HCT116 (cell line): ENCODE data around the gene IQCC. TPM values are rescaled to one million over a fixed set of nuclear protein-coding genes. Genes with fewer than 3 reads are reported as not detected.
A peak's percentile ranks its signal among the peaks of the same experiment; 100 is the strongest.

Source experiments
- CBX3 ChIP-seq: IDR thresholded peaks from 2 replicates; pipeline ENCODE4 v1.6.1; 2012; ENCODE audit warnings: low read depth
- ELF1 ChIP-seq: IDR thresholded peaks from 2 replicates; pipeline ENCODE4 v1.6.1; 2012; ENCODE audit warnings: low read depth, borderline replicate concordance
- EZH2 ChIP-seq: fragments of 200-600 bp; sonication (generic); IDR thresholded peaks from 2 replicates; pipeline ENCODE4 v1.6.1; 2017; ENCODE audit warnings: antibody characterized with exemption, mixed run types
- EZH2phosphoT487 ChIP-seq: fragments of 200-600 bp; IDR thresholded peaks from 2 replicates; pipeline ENCODE4 v1.6.1; 2018; ENCODE audit warnings: antibody characterized with exemption, borderline replicate concordance
- FOSL1 ChIP-seq: IDR thresholded peaks from 2 replicates; pipeline ENCODE4 v1.6.1; 2012; ENCODE audit warnings: low read depth
- JUND ChIP-seq: IDR thresholded peaks from 2 replicates; pipeline ENCODE4 v1.6.1; 2012
- RAD21 ChIP-seq: IDR thresholded peaks from 2 replicates; pipeline ENCODE4 v1.6.1; 2012; ENCODE audit warnings: low read depth, mild to moderate bottlenecking
- REST ChIP-seq: IDR thresholded peaks from 2 replicates; pipeline ENCODE4 v1.6.1; 2012; ENCODE audit warnings: low read depth
- SIN3A ChIP-seq: IDR thresholded peaks from 2 replicates; pipeline ENCODE4 v1.6.1; 2012; ENCODE audit warnings: low read depth
- SP1 ChIP-seq: IDR thresholded peaks from 2 replicates; pipeline ENCODE4 v1.6.1; 2012; ENCODE audit warnings: low read depth
- SRF ChIP-seq: IDR thresholded peaks from 2 replicates; pipeline ENCODE4 v1.6.1; 2012; ENCODE audit warnings: low read depth
- YY1 ChIP-seq: IDR thresholded peaks from 2 replicates; pipeline ENCODE4 v1.6.1; 2011; ENCODE audit warnings: low read length, low read depth, moderate library complexity, mild to moderate bottlenecking; ENCODE audit not compliant: insufficient replicate concordance; ENCODE audit errors: extremely low read depth
- ZNF274 ChIP-seq: fragments of 200-500 bp; sonication (Bioruptor generic); IDR thresholded peaks from 2 replicates; pipeline ENCODE4 v1.6.1; 2014; ENCODE audit warnings: mild to moderate bottlenecking, low read depth, low read length, inconsistent platforms
- total RNA-seq: library from RNA; stranded (reverse); gene quantifications from one replicate; pipeline ENCODE4 v1.2.1, GENCODE V29; 2021; ENCODE audit not compliant: unreplicated experiment

The IQCC gene
- total RNA-seq, 1 experiment from 2014 or later = 4.7 TPM

DNA sequence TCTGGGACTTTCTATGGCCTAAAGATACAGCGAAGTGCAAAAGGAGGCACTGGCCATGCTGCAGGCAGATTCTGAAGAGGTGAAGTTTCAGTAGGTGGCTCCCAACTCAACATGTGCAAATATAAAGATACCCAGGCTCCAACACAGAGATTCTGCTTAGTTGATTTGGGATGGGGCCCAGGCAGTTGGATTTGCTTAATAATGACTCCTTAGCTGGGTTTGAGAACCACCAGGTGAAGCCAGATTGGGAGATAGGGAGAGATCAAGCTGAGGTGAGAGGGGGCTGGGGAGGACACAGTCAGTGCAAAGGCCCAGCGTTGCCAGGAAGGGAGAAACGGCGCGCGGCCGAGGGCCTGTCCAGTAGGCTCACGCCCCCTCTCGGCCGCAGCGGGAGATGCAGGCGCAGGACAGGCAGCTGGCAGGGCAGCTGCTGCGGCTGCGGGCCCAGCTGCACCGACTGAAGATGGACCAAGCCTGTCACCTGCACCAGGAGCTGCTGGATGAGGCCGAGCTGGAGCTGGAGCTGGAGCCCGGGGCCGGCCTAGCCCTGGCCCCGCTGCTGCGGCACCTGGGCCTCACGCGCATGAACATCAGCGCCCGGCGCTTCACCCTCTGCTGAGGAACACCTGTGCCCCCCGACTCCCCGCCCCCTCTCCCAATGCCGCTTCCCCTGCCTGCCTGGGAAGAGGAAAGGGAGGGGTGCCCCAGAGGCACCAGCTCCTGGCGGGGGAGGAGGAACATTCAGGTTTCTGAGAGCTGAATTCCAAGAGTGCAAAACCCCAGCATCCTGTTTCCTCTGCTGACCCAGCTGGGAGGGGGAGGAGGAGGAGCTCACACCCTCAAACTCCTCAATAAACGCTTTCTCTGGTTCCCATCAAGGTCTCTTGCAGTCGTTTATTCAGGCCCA lies 42.8 kb downstream of the IQCC start (continued):
- TF ChIP-seq REST = no peak
- peak; percentile 82 for TF ChIP-seq RAD21
- TF ChIP-seq SP1 = no peak
- TF ChIP-seq ELF1 = no peak
- no peak for TF ChIP-seq SIN3A
- TF ChIP-seq ZNF274 = no peak
- no peak for TF ChIP-seq EZH2phosphoT487
- peak; percentile 81 for TF ChIP-seq CBX3
- TF ChIP-seq SRF = no peak
- no peak for TF ChIP-seq JUND
- no peak for TF ChIP-seq EZH2
- TF ChIP-seq FOSL1 = no peak
- peak; percentile 57 for TF ChIP-seq YY1
